Measurements from ENCODE around the gene GRK5.
"Not testable (repeated sequence)": the region's sequence is repeated elsewhere in the genome, so short reads cannot be mapped to it uniquely, and the experiment has no call there.

The GRK5 gene

GRCh38 chr10:119272736-119273135 lies 65.4 kb downstream of the GRK5 start:
- H3K4me3 ChIP-seq (ENCODE audit: low read depth, low read length), result no peak overlapping the region
- TF ChIP-seq CTCF (IDR thresholded peaks at IDR 0.05; ENCODE audit: low read depth, low read length, missing control alignments), result no peak
- no peak for DNase-seq (ENCODE audit: low read depth)

DNA sequence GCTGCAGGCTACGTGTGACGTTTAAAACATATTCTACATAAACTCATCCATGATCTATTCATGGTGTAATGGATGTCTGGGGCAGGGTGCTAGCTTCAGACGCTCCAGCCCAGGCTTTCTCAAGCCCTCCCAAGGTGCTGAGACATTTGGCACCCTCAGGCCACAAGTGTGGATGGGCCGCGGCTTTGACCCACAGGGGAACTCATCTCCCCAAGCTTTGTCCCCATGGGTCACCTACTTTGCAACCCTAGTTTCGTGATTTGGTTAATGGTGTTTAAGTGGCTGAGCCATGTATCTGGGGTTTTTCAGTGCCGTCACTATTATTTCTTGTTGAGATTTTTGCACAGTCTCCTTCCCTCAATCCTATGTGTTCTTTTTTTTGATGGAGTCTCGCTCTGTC lies 66.0 kb downstream of the GRK5 start:
- no peak for TF ChIP-seq CTCF (IDR thresholded peaks at IDR 0.05; ENCODE audit: low read depth, low read length, missing control alignments)
- H3K4me3 ChIP-seq (ENCODE audit: low read depth, low read length), result no peak overlapping the region
- DNase-seq (ENCODE audit: low read depth), result no peak

DNA sequence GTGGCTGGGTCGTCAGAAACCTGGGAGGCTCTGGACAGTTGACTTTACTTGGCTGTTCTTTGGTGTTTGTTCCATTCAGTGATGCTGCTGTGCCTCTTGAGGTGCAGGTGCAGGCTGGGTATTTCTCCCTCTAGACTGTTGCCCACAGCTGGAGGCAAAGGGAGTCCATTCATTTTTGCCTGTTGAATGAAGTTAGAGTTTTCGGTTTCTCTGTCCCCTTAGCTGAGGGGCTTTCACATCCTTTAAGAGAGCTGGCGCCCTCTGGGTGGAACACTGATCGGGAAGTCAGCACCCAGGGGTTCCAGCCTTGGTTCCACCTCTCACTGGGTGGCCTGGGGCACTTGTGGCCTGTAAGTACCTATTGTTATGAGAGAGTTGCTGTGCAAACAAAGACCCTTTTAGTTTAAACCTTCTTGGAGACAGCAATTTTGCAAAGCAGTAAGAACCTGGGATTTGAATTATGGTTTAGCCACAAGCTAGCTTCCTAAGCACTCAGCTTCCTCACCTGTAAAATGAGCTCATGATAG lies 67.2 kb downstream of the GRK5 start:
- DNase-seq (ENCODE audit: low read depth), result no peak
- no peak for TF ChIP-seq CTCF (IDR thresholded peaks at IDR 0.05; ENCODE audit: low read depth, low read length, missing control alignments)
- no peak overlapping the region for H3K4me3 ChIP-seq (ENCODE audit: low read depth, low read length)

DNA sequence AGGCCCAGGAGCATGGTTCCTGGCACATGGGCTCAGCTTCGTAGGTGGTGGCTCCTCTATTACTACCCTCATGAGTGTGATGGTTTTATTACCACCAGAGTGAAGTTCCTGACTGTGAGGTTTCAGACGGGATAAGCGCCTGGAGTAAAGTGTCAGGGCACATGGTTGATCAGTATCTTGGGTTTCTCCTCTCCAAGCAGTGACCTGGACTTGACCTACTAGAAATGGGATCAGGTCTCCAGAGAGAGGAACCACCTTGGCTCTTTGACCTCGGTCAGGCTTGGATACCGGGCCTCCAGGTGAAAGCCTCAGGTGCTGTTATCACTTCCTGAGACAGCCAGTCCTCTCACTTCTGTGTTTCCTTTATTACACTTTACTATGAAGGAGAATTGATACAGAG lies 67.7 kb downstream of the GRK5 start:
- TF ChIP-seq CTCF (IDR thresholded peaks at IDR 0.05; ENCODE audit: low read depth, low read length, missing control alignments), result no peak
- no peak overlapping the region for H3K4me3 ChIP-seq (ENCODE audit: low read depth, low read length)
- DNase-seq (ENCODE audit: low read depth), result no peak

GRCh38 chr10:119276194-119276593 lies 68.8 kb downstream of the GRK5 start:
- DNase-seq (ENCODE audit: low read depth); H3K4me3 ChIP-seq (ENCODE audit: low read depth, low read length): not testable (repeated sequence)

GRCh38 chr10:119278126-119278709 lies 70.8 kb downstream of the GRK5 start:
- H3K4me3 ChIP-seq (ENCODE audit: low read depth, low read length), result no peak overlapping the region
- TF ChIP-seq CTCF (IDR thresholded peaks at IDR 0.05; ENCODE audit: low read depth, low read length, missing control alignments), result no peak
- no peak for DNase-seq (ENCODE audit: low read depth)

GRCh38 chr10:119279441-119279840 lies 72.1 kb downstream of the GRK5 start:
- no peak for TF ChIP-seq CTCF (IDR thresholded peaks at IDR 0.05; ENCODE audit: low read depth, low read length, missing control alignments)
- no peak overlapping the region for H3K4me3 ChIP-seq (ENCODE audit: low read depth, low read length)
- no peak for DNase-seq (ENCODE audit: low read depth)
